Measurements from ENCODE around the gene MAP7.

- no peak for TF ChIP-seq CTCF (IDR thresholded peaks at IDR 0.05; ENCODE audit: low read depth, low read length, poor library complexity, severe bottlenecking)
- no peak for TF ChIP-seq EZH2phosphoT487 (IDR thresholded peaks at IDR 0.05; ENCODE audit: borderline replicate concordance, low read length)
Measured at GRCh38 chr6:136319732-136320131, 230.5 kb downstream of the MAP7 start.

Measured in DOHH2 (cell line).